ENCODE measurements around the gene ELF2.
"Not testable (repeated sequence)": the region's sequence is repeated elsewhere in the genome, so short reads cannot be mapped to it uniquely, and the experiment has no call there.

Gene ELF2

DNA sequence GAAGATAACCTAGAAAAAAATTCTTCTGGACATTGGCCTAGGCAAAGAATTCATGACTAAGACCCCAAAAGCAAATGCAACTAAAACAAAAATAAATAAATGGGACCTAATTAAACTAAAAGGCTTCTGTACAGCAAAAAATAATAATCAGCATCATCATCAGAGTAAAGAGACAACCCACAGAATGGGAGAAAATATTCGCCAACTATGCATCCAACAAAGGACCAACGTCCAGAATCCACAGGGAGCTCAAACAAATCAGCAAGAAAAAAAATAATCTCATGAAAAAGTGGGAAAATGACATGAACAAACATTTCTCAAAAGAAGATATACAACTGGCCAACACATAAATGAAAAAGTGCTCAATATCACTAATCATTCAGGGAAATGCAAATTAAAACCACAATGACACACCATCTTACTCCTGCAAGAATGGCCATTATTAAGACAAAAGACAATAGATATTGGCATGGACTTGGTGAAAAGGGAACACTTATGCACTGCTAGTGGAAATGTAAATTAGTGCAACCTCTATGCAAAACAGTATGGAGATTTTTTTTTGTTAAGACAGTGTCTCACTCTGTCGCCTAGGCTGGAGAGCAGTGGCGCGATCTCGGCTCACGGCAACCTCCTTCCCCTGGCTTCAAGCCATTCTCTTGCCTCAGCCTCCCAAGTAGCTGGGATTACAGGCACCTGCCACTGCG, 29.9 kb downstream of the ELF2 start:
- H3K27ac ChIP-seq, result no peak overlapping the region
- H3K4me3 ChIP-seq, result no peak overlapping the region

DNA sequence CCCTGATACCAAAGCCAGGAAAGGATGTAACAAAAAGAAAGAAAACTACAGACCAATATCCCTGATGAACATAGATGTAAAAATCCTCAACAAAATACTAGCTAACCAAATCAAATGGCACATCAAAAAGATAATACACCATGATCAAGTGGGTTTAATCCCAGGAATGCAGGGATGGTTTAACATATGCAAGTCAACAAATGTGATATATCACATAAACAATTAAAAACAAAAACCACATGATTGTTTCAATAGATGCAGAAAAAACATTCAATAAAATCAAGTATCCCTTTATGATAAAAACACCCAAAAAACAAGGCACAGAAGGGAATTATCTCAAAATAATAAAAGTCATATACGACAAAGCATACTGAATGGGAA, 31.5 kb downstream of the ELF2 start:
- no peak overlapping the region for H3K27ac ChIP-seq
- H3K4me3 ChIP-seq, result no peak overlapping the region

DNA sequence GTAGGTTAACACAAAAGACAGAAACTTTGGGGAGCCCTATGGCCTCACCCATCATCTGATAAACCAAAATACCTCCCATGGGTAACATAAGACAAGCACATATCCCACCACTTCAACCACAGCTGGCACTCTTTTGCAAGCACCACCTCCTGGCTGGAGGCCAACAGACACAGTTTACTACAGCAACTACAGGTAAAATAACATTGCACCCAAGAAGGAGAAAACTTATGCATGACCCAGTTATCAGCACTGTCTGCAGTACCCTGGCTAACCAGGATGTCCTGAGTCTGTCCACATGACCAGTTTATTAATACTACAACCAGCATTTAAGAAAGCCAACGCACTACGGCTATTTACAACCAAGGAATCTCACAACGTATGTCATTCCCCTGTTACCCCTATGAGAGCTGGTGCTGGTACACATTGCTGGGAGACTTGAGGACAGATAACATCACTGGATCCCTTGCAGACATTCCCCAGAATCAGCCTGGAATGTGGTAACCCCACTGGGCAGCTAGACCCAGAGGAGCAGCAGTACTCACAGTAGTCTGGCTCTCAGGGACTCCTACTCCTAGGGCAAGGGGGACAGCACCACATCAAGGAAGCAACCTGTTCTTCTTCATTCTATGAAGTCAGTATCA, 32.0 kb downstream of the ELF2 start:
- H3K4me3 ChIP-seq, result no peak overlapping the region
- H3K27ac ChIP-seq, result no peak overlapping the region

DNA sequence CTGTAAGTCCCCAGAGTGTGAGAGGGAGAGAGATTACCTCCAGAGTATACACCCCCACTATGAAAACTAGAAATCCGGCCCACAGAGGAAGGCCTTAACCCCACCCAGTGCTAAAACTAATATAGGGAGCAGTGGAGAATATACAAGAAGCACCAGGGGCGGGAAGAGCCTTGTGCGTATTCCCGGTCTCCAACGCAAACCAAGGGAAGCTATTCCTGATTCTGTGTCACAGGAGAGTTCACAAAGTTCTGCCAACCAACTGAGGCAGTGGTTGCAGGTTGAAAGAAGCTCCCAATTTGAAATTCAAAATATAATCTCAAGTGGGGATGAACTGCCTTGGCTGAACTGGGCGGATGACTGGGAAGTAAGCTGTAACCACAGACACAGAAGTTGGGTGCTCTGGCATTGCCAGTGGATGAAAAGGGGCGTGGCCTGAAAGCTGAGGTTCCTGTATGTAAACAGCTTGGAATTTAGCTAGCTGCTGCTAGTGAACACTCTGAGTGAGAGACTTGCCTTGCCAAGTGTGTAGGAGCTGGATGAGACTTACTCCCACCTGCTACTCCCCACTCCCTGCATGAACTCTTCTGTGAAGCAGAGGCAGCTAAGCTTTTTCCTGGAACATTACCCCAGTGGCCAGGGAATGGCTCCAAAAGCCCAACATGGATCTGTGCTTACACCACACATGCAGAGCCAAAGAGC, 32.7 kb downstream of the ELF2 start:
- no peak overlapping the region for H3K27ac ChIP-seq
- no peak overlapping the region for H3K4me3 ChIP-seq

DNA sequence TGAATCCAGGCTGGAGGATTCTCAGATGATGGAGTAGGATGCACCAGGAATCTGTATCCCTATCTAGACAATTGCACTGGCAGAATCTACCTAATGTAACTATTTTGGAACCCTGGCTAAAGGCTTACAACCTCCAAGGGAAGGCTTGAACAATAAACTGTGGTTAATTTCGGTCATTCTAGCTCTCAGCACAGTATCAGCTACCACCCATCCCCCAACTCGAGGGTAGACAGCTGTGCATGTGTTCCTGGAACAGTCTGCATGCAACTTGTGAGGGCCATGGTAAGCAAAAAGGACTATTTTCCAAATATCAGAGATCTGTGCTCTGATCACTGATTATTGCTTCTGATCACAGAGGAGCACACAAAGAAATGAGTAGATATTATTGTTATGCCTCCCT, 34.0 kb downstream of the ELF2 start:
- Histone ChIP-seq H3K4me3 (no peak overlapping the region), H3K27ac (no peak overlapping the region)

DNA sequence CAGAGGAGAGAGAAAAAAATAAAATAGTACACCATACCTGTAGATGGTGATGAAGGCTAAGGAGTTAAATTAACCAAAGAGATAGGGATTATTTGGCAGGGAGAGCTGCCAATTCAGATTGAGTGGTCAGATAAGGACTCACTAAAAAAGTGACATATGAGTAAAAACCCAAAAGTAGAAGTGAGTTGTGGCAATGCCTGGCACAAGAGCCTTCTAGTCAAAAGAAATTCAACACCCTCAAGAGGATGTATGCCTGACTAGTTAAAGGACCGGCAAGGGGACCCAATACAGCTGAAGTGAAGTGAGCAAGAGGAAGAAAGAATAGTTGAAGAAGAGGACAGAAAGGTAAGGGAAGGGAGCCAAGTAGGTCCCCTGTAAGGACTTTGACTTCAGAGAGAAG, 34.9 kb downstream of the ELF2 start:
- H3K27ac ChIP-seq, result no peak overlapping the region
- no peak overlapping the region for H3K4me3 ChIP-seq

DNA sequence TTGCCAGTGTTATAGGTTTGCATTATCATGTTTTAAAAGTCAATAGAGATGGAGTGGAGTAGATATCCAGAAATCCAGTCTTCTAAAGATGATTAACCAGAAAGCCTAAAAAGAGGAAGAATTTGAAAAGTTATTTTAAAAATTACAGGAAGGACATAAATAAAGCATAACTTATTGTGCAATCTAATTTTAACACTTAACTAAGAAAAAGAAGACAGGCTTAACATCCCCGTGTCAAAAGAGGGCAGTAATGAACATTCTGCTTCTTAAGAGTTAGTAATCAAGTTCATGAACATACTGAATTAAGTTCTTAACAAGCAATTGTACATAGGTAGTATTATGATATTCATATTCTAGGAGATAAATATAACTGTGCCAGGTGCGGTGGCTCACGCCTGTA, 39.3 kb downstream of the ELF2 start:
- H3K4me3 ChIP-seq, result no peak overlapping the region
- H3K27ac ChIP-seq, result no peak overlapping the region

DNA sequence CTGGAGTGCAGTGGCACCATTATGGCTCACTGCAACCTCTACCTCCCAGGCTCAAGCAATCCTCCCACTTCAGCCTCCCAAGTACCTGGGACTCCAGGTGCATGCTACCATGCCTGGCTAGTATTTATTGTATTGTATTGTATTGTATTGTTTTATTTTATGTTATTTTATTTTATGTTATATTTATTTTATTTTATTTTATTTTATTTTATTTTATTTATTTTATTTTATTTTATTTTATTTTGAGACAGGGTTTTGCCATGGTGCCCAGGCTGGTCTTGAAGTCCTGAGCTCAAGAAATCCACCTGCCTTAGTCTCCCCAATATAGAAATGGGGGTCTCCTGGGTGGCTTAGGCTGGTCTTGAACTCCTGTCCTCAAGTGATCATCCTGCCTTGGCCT, 42.6 kb downstream of the ELF2 start:
- no peak overlapping the region for H3K27ac ChIP-seq
- H3K4me3 ChIP-seq, result no peak overlapping the region

DNA sequence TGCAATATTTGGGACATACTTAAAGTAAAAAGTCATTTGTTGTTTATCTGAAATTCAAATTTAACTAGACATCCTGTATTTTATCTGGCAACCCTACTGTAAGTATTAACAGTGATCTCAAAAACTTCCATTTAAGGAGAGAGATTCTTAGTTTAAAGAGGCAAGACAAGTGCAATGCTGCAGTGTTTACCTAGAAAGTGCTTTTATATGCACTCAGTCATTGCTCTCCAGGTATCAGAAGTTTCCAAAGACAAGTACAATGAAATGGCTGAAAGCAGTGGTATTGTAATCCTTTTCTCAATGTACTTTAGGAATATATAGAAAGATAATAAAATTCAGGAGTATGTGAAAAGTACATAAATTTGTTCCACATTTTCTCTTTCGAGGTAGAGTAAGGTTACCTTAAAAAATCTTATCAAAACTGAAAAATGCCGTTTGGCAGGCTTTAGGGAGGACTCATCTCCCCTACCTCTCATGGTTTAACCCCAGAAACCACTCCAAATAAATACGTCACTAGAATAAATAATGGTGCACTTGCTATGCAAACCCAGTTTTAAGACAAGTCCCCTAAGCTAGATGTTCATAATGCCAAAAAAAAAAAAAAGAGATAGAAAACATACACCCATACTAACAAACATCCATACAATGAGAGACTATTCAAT, 45.7 kb downstream of the ELF2 start:
- H3K4me3 ChIP-seq, result no peak overlapping the region
- no peak overlapping the region for H3K27ac ChIP-seq

DNA sequence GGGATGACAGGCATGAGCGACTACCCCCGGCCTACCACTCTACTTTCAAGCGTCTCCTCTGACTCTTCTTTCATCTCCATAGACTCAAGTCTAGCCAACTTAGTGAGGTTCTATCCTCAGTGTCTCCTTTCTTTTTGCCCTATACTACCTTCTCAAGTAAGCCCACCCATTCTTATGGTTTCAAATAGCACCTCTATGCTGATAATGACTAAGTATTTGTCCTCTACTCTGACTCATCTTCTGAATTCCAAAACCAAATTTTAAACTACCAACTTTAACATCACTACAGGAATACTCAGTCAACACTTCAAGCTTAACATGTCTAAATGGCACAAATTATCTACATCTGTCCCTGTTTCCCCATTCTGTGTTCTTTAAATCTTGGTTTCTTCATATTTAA, 47.8 kb downstream of the ELF2 start:
- H3K4me3 ChIP-seq, result no peak overlapping the region
- no peak overlapping the region for H3K27ac ChIP-seq

DNA sequence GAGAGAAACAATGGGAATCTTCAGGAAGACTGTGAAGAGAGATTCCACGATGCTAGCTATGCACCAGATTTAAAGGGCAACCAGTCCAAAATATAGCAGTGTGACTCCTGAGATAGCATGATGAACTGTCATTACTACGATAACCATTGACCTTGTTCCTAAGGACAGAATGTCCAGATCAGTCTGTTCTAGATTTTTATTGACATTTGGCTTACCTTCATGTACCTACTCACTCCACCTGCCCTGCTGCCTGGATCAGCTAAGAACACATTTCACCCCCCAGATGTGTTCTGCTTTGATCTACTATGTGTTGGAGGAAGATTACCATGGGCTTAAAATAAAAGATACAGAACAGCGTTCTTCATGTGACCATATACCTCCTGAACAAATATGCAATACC, 50.1 kb downstream of the ELF2 start:
- Histone ChIP-seq H3K27ac (no peak overlapping the region), H3K4me3 (no peak overlapping the region)

DNA sequence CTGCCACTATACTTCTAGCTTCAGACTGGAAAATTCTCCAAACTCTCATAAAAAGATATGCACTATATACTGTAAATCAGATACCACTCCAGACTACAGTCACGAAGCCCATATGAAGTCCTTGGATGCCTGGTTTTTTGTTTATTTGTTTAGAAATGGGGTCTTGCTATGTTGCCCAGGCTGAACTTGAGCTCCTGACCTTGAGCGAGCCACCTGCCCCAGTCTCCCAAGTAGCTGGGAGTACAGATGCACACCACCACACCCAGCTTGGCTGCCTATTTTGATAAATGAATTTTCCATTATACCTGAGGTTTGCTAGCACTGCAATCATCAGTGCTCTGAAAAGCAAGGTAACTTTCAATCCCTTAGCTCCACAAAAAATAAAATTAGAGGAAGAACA, 53.1 kb downstream of the ELF2 start:
- H3K4me3 ChIP-seq, result no peak overlapping the region
- H3K27ac ChIP-seq, result no peak overlapping the region

DNA sequence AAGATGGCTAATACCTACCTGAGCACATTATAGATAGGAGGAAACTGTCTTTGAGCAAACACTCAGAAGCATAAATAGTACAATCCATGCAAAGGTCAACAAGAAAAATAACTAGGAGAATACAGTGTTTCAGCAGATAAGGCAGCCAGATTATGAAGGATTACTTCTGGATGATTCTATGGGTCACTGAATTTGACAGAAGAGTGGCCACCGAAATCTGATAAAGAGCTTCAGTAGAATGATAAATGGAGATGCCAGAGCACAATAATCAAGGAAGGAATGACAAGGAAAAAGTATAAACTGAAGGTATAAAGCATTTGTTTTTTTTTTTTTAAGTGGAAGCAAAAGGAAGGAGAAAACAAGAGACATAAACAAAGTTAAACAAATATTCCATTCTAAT, 58.7 kb downstream of the ELF2 start:
- Histone ChIP-seq H3K27ac (no peak overlapping the region), H3K4me3 (no peak overlapping the region)

DNA sequence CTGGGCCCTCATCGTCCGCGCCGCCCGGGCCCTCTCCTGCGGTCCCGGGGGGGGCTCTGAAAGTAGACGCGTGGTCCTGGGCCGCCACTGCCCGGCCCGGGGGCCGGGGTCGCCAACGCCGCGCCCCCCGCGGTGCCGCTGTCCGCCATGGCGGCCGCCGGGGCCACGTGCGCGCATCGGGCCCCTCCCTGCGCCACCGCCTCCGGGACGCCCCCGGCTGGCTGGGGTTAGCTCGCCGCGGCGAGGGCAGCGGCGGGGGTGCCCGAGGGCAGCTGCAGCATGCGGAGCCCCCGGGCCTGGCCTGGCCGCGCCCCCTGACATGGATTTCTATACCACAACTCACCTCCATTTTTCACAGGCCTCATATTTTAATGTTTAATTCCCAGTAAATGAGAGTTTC, 61.8 kb downstream of the ELF2 start:
- no peak overlapping the region for H3K4me3 ChIP-seq
- no peak overlapping the region for H3K27ac ChIP-seq

DNA sequence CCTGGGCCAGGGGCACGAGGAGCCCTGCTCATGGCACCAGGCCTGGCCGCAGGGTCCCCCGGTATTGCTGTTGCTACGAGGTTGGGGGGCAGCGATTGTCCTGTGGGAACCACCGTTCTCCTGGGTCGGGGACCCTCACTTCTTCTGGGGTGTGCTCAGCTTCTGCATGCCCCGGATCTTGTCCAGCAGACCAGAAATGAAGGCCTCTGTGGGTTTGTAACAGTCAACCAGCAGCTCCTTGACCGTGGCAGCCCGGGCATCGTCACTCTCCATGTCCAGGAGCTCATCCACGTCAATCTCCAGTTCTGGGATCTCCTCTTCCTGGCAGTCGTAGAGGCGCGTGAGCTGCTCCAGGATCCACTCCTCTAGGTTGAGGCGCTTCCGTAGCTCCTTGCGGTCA, 62.2 kb downstream of the ELF2 start:
- not testable (repeated sequence) for H3K27ac ChIP-seq, H3K4me3 ChIP-seq

DNA sequence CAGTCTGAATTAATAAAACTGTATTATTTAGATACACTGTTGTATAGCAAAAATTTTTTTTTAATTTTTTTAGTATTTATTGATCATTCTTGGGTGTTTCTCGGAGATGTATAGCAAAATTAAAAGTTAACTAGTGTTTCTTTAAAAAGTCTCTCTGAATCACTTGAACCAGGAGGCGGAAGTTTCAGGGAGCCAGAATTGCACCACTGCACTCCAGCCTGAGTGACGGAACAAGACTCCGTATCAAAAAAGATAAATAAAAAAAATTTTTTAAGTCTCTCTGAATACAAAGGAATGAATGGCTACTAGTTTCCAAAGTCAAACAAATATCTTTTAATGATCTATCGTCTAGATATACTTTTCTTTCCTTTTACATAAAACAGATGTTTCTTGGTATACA, 64.4 kb downstream of the ELF2 start:
- H3K27ac ChIP-seq, result no peak overlapping the region

DNA sequence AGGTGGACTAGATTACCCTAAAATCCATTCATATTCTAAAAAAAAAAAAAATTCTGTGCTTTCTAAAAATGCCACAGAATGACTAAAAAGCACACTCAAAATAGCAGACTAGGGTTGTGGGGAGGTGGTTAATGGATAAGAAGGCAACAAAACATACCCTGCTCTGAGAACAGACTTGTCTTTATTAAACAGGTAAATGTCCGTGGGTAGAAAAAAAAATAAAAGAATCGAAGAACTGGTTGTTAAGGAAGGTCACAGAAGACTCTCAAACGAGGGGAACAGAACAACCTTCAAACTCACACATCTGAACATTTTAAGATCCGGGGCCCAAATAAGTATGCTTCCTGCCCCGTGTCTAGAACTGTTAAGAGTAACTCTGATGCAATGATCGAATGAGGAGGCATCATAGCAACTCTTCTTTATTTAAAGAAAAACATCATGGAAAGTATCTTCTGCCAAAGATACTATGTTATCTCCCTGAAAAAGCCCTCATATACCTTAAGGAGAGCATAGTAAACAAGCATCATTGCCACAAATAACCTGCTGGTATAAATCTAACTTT, 68.4 kb downstream of the ELF2 start:
- no peak overlapping the region for H3K27ac ChIP-seq

More for the DNA sequence above, 64.4 kb downstream of the ELF2 start:
- no peak overlapping the region for H3K4me3 ChIP-seq

DNA sequence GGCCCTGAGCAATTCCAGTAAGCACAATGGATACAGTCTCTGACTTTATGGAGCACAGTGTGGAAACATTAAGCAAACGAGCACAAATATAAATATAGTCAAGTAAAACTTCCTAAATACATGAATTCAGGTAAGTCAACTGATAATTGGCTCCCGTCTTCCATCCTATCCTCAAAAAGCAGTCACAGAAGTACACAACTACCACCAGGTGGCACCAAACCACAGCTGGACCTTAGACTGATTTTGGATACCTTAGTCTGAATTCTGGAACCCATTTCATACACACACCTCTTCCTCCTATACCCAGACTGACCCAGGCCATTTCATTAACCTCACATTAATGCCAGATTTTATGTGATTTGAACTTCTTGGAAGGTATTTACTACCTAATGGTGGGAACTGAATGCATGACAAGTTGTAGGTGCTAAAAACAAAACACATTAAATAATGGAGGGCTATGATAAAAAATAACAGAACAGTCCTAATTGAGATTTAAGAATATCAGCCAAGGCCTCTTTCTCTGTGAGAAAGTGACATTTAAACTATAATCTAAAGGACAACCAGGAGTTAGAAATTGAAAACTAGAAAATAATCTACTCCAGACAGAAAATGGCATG, 77.5 kb downstream of the ELF2 start:
- Histone ChIP-seq H3K27ac (no peak overlapping the region), H3K4me3 (no peak overlapping the region)

More for the DNA sequence above, 68.4 kb downstream of the ELF2 start:
- H3K4me3 ChIP-seq, result no peak overlapping the region

DNA sequence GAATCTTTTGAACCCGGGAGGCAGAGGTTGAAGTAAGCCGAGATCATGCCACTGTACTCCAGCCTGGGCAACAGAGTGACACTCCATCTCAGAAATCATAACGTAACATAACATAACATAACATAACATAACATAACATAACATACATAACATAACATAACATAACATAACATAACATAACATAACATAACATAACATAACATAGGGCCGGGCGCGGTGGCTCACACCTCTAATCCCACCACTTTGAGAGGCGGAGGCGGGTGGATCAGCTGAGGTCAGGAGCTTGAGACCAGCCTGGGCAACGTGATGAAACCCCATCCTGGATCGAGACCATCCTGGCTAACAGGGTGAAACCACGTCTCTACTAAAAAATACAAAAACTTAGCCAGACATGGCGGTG, 84.7 kb downstream of the ELF2 start:
- Histone ChIP-seq H3K4me3 (no peak overlapping the region), H3K27ac (no peak overlapping the region)

DNA sequence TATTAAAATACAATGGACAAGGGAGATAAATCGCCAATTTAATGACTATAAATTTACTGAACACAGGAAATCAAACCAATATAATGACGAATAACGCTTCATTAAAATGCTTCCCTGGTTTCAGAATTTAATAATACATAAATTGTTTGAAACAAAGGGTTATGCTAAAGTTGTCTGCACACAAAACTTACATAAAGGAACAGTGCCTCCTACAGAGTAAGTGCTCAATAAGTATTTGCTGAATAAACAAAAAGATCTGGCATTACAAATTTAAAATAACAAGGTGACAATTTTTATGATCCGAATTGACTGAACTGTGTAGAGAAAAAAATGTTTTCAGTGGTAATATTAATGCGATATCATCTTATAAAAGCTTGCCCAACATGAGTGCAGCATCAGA, 91.9 kb downstream of the ELF2 start:
- Histone ChIP-seq H3K27ac (peak overlapping the region in 16 of 21 experiments; percentile 87 to 97 (median 91)), H3K4me3 (peak overlapping the region in 4 of 7 experiments; percentile 57 to 93 (median 76))

All from skin epidermis (tissue), 12 donors.